ENCODE data around the gene OSR1.

OSR1 gene

DNA sequence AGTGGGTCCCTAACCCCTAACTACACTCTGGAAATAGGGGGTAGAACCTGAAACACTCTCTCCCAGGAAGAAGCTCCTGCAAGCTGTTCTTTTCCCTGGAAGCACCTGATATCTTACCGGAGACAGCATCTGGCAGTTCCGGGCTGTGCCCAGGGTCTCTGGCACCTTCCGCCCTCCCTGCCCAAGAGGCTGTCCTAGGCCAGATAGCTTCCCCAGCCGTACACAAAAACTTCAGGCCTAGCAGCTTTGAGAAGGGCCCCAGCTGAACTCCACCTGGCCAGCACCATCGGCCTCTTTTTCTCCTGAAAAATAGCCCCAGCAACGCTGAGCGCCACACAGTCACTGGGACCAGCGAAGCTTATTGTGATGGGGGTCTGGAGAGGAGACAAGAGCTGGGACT is 9.7 kb downstream of the OSR1 start:
- H3K4me1 ChIP-seq (ENCODE audit: low read depth, poor library complexity, severe bottlenecking), result no peaks in the 10 kb centered on the region
- no peak overlapping the region for H3K27ac ChIP-seq
- no peaks in the 10 kb centered on the region for H3K36me3 ChIP-seq (ENCODE audit: insufficient read depth)
- H3K4me3 ChIP-seq (IDR thresholded peaks at IDR 0.05; ENCODE audit: insufficient read depth, low read depth, low read length), result no peak overlapping the region
- no peak overlapping the region for H3K4me2 ChIP-seq
- no peaks in the 10 kb centered on the region for H3K27me3 ChIP-seq (ENCODE audit: insufficient read depth, low read depth)
- no peaks in the 10 kb centered on the region for H3K79me2 ChIP-seq (ENCODE audit: insufficient read depth, low read depth)
- no peaks in the 10 kb centered on the region for H4K20me1 ChIP-seq (ENCODE audit: insufficient read depth)
- H3K9ac ChIP-seq, result no peak overlapping the region
- no peak overlapping the region for H2AFZ ChIP-seq (ENCODE audit: low read depth)
- TF ChIP-seq, protein P1, sequence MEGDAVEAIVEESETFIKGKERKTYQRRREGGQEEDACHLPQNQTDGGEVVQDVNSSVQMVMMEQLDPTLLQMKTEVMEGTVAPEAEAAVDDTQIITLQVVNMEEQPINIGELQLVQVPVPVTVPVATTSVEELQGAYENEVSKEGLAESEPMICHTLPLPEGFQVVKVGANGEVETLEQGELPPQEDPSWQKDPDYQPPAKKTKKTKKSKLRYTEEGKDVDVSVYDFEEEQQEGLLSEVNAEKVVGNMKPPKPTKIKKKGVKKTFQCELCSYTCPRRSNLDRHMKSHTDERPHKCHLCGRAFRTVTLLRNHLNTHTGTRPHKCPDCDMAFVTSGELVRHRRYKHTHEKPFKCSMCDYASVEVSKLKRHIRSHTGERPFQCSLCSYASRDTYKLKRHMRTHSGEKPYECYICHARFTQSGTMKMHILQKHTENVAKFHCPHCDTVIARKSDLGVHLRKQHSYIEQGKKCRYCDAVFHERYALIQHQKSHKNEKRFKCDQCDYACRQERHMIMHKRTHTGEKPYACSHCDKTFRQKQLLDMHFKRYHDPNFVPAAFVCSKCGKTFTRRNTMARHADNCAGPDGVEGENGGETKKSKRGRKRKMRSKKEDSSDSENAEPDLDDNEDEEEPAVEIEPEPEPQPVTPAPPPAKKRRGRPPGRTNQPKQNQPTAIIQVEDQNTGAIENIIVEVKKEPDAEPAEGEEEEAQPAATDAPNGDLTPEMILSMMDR (conservative IDR thresholded peaks at IDR 0.05; ENCODE audit: low read depth, low read length), result no peak

DNA sequence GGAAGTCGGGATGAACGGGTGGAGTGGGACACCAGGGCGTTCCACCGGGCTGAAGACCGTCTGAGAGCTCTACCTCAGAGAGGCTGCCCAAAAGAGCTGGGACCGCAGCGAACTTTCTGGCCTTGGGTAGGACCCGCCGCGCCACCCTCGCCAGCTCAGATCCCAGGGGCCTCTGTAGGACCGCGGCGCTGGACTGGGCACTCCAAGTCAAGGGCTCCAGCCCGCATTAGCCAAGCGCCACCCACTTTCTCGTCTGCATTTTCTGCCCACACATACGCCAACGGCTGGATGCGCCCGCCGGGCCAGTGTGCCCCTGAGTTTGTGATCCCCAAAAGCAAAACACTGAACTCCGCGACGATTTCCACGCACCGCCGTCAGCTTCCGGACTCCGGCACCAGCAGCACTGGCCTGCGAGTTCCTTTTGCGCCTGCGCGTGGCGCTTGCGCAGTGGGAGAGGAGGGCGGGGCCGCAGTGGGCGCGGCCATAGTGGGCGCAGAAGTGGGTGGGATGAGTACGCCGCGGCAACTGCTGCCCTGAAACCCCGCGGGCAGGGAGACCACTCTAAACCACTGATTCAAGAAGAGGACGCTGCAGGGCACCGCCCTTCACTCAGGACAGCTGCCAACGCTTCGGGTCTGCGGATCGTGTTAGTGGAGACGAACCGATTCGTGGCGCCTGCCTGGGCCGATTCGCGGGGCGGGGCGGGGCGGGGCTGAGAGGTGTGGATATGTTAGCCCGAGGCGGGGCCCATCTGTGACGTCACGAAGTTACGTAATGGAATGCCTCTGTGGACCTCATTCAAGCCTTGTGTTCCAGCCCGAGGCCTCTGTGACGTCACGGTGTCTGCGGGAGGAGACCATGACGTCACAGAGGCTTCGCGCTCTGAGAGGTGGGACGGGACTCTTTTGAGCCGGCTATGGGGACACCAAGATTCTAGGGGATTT is 10.5 kb downstream of the OSR1 start:
- H3K27ac ChIP-seq, result peak overlapping the region; percentile 64
- TF ChIP-seq, protein P1 (conservative IDR thresholded peaks at IDR 0.05; ENCODE audit: low read depth, low read length), result no peak
- H3K9ac ChIP-seq, result peak overlapping the region; percentile 84

DNA sequence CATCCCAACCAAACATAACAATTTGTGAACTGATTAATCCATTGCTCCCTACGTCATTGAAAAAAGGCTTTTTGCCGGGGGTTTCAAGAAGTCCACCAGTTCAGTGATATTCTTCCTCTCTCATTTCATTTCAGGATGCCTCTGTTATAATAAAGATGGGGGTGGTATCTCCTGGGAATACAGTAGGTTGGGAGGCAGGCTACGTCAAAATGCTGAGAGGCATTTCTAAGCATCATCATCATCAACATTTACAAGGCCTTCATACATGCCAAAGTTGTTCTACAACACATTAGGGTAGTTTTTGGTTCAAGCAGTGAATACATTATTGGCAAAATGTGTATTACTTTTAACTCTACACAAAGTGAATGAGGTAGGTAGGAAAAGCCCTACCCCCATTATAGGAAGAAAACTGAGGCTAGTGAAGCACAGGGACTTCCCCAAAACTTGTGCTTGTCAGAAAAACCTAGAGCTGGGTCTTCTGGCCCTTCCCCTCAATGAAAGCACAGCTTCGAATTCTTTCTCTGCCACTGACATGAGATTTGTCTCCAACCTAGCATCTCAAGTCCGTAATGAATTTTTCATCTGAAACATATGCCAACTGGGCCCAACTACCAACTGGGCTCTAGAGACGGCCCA is 11.3 kb downstream of the OSR1 start:
- TF ChIP-seq, protein P1 (conservative IDR thresholded peaks at IDR 0.05; ENCODE audit: low read depth, low read length), result no peak
- H3K27me3 ChIP-seq (ENCODE audit: insufficient read depth, low read depth), result no peaks in the 10 kb centered on the region

More for the DNA sequence above, 10.5 kb downstream of the OSR1 start:
- H3K27me3 ChIP-seq (ENCODE audit: insufficient read depth, low read depth), result no peaks in the 10 kb centered on the region
- H3K79me2 ChIP-seq (ENCODE audit: insufficient read depth, low read depth), result no peaks in the 10 kb centered on the region
- no peaks in the 10 kb centered on the region for H3K4me1 ChIP-seq (ENCODE audit: low read depth, poor library complexity, severe bottlenecking)
- no peaks in the 10 kb centered on the region for H3K36me3 ChIP-seq (ENCODE audit: insufficient read depth)
- H2AFZ ChIP-seq (ENCODE audit: low read depth), result peak overlapping the region; percentile 86
- H3K4me3 ChIP-seq (IDR thresholded peaks at IDR 0.05; ENCODE audit: insufficient read depth, low read depth, low read length), result peak overlapping the region; percentile 96
- no peaks in the 10 kb centered on the region for H4K20me1 ChIP-seq (ENCODE audit: insufficient read depth)
- H3K4me2 ChIP-seq, result peak overlapping the region; percentile 65

DNA sequence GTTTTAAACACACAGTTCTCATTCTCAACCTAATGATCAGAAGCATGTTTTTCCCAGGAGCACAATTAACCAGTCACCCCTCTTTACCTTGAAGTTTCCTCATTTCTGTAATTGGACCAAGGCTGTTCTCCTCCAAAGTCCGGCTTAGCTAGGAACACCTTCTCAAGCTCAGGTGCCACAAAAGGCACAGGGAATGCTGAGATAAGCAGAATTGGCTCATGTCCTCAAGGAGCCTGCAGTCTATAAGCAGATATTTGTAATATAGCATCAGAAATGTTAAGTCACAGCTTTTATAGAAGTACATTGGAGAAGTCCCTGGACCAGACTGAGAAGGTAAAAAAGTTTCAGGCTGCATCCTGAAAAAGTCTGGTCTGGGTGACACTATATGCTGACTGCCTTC is 20.7 kb downstream of the OSR1 start:
- Histone ChIP-seq H4K20me1 (ENCODE audit: insufficient read depth) (no peaks in the 10 kb centered on the region), H3K27me3 (ENCODE audit: insufficient read depth, low read depth) (no peaks in the 10 kb centered on the region), H3K4me1 (ENCODE audit: low read depth, poor library complexity, severe bottlenecking) (no peaks in the 10 kb centered on the region), H3K4me2 (no peak overlapping the region), H2AFZ (ENCODE audit: low read depth) (no peak overlapping the region), H3K4me3 (IDR thresholded peaks at IDR 0.05; ENCODE audit: insufficient read depth, low read depth, low read length) (no peak overlapping the region), H3K79me2 (ENCODE audit: insufficient read depth, low read depth) (no peaks in the 10 kb centered on the region), H3K36me3 (ENCODE audit: insufficient read depth) (no peaks in the 10 kb centered on the region), H3K27ac (no peak overlapping the region), H3K9ac (no peak overlapping the region)
- TF ChIP-seq, protein P1 (conservative IDR thresholded peaks at IDR 0.05; ENCODE audit: low read depth, low read length), result no peak

More for the DNA sequence above, 11.3 kb downstream of the OSR1 start:
- H3K27ac ChIP-seq, result peak overlapping the region; percentile 64
- H3K4me3 ChIP-seq (IDR thresholded peaks at IDR 0.05; ENCODE audit: insufficient read depth, low read depth, low read length), result peak overlapping the region; percentile 96
- no peaks in the 10 kb centered on the region for H3K4me1 ChIP-seq (ENCODE audit: low read depth, poor library complexity, severe bottlenecking)
- H3K36me3 ChIP-seq (ENCODE audit: insufficient read depth), result no peaks in the 10 kb centered on the region
- H2AFZ ChIP-seq (ENCODE audit: low read depth), result peak overlapping the region; percentile 86
- H3K9ac ChIP-seq, result peak overlapping the region; percentile 84
- H3K79me2 ChIP-seq (ENCODE audit: insufficient read depth, low read depth), result no peaks in the 10 kb centered on the region
- H4K20me1 ChIP-seq (ENCODE audit: insufficient read depth), result no peaks in the 10 kb centered on the region
- peak overlapping the region; percentile 65 for H3K4me2 ChIP-seq

Data from KMS-11 (cell line).